ENCODE results near the gene VWA1. TPM values are rescaled to one million over a fixed set of nuclear protein-coding genes. Genes with fewer than 3 reads are reported as not detected.
A peak's percentile ranks its signal among the peaks of the same experiment; 100 is the strongest.

The VWA1 gene
- total and polyA plus RNA-seq, 12 donors: 10.8 to 52.8 (median 14.2) TPM

DNA sequence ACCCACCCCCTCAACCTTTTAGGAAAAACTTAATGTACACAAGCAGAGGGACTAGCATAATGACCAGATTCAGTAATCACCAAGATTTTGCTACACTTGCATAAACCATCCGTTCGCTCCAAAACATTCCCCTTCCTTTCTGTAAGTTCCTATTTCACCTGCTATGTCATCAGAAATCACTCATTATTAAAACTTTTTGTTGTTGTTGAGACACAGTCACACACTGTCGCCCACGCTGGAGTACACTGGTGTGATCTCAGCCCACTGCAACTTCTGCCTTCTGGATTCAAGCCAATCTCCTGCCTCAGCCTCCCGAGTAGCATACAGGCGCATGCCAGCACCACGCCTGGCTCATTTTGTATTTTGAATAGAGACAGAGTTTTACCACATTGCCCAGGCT, 31.8 kb upstream of the VWA1 start:
- Histone ChIP-seq H3K4me3 (no peak overlapping the region), H3K27ac (no peak overlapping the region), H3K4me1 (peaks cover 8 to 67% (median 44%) of the 10 kb centered on the region in 9 donors), H3K36me3 (peaks cover 0 to 60% (median 43%) of the 10 kb centered on the region in 9 donors), H3K9me3 (no peaks in the 10 kb centered on the region), H3K27me3 (no peaks in the 10 kb centered on the region)
- TF ChIP-seq, protein P1, sequence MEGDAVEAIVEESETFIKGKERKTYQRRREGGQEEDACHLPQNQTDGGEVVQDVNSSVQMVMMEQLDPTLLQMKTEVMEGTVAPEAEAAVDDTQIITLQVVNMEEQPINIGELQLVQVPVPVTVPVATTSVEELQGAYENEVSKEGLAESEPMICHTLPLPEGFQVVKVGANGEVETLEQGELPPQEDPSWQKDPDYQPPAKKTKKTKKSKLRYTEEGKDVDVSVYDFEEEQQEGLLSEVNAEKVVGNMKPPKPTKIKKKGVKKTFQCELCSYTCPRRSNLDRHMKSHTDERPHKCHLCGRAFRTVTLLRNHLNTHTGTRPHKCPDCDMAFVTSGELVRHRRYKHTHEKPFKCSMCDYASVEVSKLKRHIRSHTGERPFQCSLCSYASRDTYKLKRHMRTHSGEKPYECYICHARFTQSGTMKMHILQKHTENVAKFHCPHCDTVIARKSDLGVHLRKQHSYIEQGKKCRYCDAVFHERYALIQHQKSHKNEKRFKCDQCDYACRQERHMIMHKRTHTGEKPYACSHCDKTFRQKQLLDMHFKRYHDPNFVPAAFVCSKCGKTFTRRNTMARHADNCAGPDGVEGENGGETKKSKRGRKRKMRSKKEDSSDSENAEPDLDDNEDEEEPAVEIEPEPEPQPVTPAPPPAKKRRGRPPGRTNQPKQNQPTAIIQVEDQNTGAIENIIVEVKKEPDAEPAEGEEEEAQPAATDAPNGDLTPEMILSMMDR (IDR thresholded peaks at IDR 0.05): no peak
- DNase-seq: no peak
- ATAC-seq: no peak
- WGBS, 2 donors: 79% methylated on average over 7 of the region's 7 CpGs
- intact Hi-C loops (cut with DNase I): loop anchor here in 2 of 10 donors (5.0 to 10.0 kb wide), 2 partner anchors 34 to 101 kb away; partner anchors contain the start of gene VWA1 (in 1 of the 2)

DNA sequence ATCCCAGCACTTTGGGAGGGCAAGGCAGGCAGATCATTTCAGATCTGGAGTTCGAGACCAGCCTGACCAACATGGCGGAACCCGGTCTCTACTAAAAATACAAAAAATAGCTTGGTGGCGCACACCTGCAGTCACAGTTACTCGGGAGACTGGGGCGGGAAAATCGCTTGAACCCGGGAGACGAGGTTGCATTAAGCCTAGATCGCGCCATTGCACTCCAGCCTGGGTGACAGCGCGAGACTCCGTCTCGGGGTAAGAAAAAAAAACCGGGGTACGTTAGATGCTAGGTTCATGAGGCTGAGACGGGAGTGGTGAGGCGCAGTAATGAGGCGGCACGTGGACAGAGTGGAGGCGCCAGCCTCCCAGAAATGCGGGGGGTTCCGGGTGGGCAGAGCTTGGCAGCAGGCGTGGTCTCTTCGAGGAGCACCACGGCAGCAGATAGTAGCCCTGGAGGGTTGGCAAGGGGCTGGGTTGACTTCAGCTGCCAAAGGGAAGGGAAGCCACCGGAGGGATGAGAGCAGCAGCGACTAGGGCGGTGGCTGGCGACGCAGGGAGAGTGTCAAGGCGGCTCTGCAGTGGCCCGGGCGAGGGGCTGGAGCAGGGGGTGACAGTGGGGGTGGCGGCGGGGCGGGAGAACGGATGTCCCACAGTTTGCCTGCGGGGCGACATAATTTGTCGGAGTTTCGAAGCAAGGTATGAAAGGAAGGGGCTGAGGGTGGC, 29.2 kb upstream of the VWA1 start:
- ATAC-seq: peak in 3 of 8 donors; percentile 2 to 43 (median 3)
- no peak for DNase-seq
- 42 to 43% methylated on average over 43 of the region's 43 CpGs for WGBS, 2 donors
- Histone ChIP-seq H3K4me1 (peaks cover 0 to 60% (median 32%) of the 10 kb centered on the region in 9 donors), H3K27ac (peak overlapping the region in 9 of 10 donors; percentile 77 to 94 (median 88)), H3K9me3 (no peaks in the 10 kb centered on the region), H3K36me3 (peaks cover 0 to 51% (median 37%) of the 10 kb centered on the region in 9 donors), H3K4me3 (peak overlapping the region; percentile 69 to 99 (median 93)), H3K27me3 (no peaks in the 10 kb centered on the region)
- intact Hi-C loops (cut with DNase I): loop anchor here in 4 of 10 donors (2.0 to 10.0 kb wide), 3 partner anchors 29 to 99 kb away; partner anchors contain the start of gene VWA1 (in 1 of the 4)
- TF ChIP-seq, protein P1 (IDR thresholded peaks at IDR 0.05): no peak

DNA sequence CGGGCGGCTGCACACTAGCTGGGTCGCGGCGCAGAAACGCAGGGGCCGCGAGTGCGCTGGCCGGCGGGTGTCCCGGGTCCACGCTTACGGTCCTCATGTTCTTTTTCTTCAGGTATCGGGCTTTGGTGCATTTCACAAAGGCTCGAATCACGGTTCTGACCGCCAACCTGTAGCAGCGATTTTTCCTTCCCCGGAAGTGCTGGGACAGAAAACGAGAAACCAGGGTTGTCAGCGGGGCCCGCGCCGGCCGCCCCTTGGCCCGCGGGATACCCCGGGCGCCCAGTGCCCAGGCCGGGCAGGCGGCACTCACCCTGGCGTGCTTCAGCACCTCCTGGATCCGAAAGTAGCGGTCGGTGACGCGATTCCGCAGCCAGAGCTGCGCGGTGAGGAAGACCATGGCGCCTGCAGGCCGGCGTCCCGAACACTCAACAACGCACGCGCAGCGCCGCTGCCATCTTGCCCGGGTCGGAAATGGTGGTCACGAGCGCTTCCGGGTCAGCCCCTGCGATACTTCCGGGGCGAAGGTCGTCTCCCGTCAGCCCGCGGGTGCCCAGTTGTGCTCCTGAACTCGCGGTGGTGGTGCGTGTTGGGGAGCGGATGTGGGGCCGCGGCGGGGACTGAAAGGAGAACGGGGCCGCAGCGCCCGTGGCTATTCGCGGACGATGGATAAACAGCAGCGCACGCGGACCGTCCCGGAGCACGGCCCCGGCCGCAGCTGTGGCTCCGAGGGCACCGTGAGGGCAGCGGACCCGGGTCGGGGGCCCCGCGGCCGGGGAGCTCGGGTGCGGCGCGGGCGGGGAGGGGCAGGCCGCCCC, 28.5 kb upstream of the VWA1 start, which contains the start of gene MRPL20:
Gene MRPL20 (minus strand): TSS at position 473 of the 815 bp plus-strand sequence. CDS start 76 bp downstream, at position 397.
- H3K4me3 ChIP-seq: peak within 1 kb of the TSS; percentile 69 to 99 (median 93)
- H3K27me3 ChIP-seq: no peaks in the 10 kb centered on the region
- DNase-seq (peak; percentile 95 to 96), ATAC-seq (peak; percentile 95 to 99 (median 98))
- TF ChIP-seq, protein P1 (IDR thresholded peaks at IDR 0.05): no peak
- H3K9me3 ChIP-seq: no peaks in the 10 kb centered on the region
- WGBS, 2 donors: 0% methylated on average over 89 to 98 of the region's 98 CpGs
- H3K4me1 ChIP-seq: peaks cover 0 to 52% (median 32%) of the 10 kb centered on the region in 9 donors
- peak within 1 kb of the TSS; percentile 70 to 94 (median 88) for H3K27ac ChIP-seq
- H3K36me3 ChIP-seq: peaks cover 0 to 43% (median 32%) of the 10 kb centered on the region in 9 donors
- intact Hi-C loops (cut with DNase I): loop anchor here in 4 of 10 donors (1.0 to 10.0 kb wide), 4 partner anchors 28 to 98 kb away; partner anchors contain the start of genes AURKAIP1 (in 1 of the 4) and VWA1 (in 1 of the 4)

Data from heart right ventricle (tissue), 16 donors.